Stimulated activated CD4-positive, alpha-beta T cell treated with anti-CD3 and anti-CD28 coated beads, Interleukin-15, amount 100 ng/mL, for 24 hours (primary cell): Measurements from ENCODE around the gene SHISA5.
A peak's percentile ranks its signal among the peaks of the same experiment; 100 is the strongest.
"Not testable (repeated sequence)": the region's sequence is repeated elsewhere in the genome, so short reads cannot be mapped to it uniquely, and the experiment has no call there.

Source experiments
- DNase-seq: peaks from one replicate; pipeline ENCODE4 v3.0.0-alpha.2; 2020

SHISA5 gene

DNA sequence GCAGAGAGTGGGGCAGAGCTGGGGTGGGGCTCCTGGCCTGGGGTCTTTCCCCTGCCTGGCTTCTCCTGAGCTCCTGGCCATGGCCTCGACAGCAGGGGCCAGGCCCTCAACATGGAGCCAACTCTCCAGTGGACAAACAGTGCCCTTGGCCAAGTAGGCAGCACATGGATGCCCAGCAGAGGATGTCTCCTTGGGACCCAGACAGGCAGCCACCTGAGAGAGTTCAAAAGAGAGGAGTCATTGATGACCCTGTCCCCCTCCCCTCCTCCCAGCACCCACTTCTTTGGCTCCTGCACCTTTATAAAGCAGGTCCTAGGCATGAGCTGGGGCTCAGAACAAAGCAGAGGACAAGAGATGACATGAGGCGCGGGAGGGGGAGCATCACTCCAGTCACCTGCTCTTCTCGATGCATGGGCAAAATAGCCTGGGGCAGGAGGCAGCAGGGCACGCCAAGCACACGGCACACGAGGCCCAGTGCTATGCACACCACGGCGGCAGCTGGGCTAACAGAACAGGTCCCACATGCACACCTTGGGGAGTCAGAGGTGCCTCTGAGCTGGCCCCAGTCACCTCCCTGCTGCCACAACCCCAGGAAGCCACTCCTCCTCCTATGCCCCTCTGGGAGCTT is 27.4 kb downstream of the SHISA5 start:
- no peak for DNase-seq

DNA sequence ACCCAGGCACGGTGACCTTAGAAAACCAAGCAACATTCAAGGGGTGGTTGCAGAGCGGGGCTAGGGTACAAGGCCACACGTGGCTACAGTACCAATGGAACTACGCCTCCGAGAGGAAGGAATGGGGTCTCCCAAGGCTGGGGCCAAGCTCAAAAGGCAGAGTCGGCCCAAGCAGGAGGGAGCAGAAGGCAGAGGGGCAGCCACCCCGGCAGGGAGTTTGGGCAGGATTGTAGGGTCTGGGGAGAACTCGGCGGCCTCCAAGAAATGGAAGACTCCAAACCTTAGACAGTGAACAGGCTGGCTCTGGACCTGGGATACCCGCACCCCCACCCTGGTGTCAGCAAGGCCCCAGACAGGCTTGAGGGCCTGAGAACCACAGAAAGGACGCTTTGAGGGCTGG is 28.8 kb downstream of the SHISA5 start:
- no peak for DNase-seq

DNA sequence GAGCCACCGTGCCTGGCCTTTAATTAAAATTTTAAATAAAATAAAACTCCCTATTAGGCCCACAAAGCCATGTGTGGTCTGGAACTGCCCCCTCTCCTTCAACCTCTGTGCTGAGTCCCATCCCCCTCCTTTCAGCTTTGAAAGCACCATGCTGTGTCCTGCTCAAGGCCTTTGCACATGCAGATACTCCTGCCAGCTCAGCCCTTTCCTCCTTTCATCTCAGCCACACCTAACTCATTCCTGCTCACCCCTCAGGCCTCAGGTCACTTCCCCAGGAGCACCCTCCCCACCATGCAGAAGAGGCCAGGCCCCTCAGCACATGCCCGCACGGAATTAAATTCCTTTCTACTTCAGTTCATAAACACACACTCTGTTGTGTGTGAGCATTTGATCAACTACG is 29.4 kb downstream of the SHISA5 start:
- no peak for DNase-seq

DNA sequence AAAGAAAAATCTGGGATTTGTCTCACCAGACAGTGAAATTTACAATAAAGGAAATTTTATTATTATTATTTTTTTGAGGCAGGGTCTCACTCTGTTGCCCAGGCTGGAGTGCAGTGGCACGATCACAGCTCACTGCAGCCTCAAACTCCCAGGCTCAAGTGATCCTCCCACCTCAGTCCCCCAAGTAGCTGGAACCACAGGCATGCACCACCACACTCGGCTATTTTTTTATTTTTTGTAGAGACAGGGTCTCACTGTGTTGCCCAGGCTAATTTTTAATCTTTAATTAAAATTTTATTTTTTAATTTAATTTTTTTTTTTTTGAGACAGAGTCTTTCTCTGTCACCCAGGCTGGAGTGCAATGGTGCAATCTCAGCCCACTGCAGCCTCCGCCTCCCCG is 29.9 kb downstream of the SHISA5 start:
- DNase-seq, result not testable (repeated sequence)

DNA sequence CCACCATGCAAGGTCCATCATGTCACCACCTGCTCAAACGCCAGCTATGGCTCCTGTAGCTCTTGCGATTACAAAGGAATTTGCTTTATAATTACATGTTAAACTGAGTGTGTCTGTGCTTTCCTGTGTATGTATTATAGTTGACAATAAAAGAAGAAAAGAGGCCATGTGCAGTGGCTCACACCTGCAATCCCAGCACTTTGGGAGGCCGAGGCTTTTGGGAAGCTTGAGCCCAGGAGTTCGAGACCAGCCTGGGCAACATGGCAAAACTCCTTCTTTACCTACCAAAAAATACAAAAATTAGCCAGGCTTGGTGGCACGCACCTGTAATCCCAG is 30.4 kb downstream of the SHISA5 start:
- DNase-seq, result no peak

DNA sequence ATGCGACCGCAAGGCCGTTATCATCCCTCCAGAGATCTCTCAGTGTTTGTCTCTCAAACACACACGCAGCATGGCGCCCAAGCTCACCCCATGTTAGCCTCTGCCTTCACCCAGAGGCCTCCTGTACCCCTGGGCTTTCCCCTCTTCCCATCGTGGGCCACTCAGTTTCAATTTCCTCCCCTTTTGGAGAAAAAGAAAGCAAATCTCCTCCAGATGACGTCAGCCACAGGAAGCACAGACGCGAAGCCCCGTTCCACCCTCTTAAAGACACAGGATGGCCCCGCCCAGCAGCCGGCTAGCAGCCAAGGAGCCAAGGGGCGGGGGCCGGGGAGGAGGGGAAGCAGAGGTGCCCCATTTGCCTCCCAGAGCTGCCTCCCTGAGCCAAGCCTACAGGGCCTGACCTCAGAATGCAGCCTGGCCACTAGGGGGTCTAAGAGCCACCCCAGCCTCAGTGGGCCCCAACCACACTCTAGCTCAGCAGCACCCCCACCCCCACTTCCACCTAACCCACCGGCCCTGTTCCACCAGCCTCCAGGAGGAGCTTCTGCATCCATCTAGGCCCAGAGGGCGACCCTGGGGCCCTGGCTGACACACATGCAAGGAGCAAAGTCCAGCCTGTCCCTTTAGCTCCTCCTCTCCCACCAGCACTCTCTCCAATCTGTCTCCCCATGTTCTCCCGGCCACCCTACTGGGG is 30.9 kb downstream of the SHISA5 start:
- peak; percentile 98 for DNase-seq

DNA sequence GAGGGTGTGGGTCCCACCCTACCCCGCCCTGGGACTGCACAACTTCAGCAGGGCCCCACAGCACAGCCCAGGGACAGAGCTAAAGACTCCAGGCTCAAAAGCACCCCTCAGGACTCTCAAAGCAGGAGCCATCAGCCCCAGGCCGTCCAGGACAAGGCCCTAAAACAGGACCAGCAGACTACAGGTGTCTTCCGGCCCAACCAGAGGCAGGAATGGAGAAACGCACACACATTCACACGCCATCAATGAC is 31.4 kb downstream of the SHISA5 start:
- DNase-seq, result no peak

DNA sequence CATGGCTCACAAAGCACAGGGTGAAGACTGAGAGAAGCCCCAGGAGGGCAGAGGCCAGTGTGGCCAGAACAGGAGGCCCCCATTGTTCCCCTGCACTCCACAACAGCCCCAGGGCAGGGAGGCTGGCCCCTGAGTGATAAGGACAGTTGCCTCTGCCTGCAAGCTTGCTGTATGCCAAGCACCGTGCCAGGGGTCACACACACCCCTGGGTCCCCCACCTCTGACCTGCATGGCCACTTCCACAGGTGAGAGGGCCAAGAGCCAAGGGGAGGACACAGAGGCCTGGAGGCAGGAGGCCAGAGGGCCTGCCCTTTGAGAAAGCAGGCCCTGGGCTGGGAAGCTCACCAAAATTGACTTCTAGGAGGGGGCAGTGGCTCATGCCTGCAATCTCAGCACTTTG is 33.7 kb downstream of the SHISA5 start:
- DNase-seq, result no peak

DNA sequence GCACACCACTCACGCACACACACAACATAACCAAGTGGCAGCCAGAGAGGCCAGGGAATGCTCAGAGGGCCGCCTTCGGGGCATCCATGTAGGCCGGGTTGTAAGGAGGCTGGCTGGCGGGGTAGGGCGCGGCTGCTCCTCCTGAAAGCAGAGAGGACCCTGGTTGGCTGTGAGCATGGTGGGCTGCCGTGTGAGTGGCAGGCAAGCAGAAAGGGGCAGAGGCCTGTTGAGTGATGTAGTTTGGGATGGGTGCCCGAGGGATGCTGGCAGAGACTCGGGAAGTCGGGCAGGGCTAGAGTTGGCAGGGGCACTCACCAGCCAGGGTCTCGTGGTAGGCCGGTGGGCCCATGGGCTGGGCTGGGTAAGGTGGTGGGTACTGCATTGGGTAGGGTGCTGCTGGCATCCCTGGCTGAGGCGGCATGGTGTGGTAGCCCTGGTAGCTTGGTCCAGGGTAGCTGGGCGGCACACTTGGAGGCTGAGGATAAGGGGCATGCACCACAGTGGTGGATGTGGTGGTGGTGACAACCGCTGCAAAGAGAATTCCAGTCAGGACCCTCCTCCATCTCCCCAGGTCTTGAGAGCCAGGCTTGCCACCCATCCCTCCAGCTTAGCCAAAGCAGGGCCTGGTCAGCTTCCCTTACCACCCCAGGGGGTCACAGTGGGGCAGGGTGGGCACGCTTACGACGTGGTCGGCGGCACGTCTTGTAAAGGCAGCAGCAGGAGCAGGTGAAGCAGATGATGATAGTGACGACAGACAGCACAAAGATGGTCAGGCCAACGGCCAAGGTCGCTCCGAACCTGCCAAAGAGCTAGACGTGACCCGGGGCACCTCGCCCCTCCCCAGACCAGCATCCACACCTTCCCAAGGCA is 34.7 kb downstream of the SHISA5 start:
- DNase-seq, result no peak

DNA sequence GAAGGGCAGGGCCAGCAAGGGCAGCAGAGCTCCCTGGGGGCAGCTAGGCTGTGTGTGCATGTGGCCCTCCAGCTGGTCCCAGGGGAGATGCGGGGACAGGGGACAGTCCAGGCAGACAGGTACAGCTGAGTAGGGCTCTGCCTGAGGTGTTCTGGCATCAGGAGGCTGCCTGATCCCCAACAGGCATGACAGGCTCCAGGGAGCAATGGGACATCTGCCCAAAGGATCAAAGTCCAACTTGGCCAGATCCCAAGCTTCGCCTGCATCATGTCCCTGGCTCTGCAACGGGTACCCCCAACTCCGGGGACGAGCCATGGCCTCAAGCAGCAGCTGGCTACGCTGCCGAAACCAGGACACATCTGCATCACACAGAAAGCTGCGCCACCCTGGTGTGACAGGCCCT is 35.6 kb downstream of the SHISA5 start:
- DNase-seq, result no peak

DNA sequence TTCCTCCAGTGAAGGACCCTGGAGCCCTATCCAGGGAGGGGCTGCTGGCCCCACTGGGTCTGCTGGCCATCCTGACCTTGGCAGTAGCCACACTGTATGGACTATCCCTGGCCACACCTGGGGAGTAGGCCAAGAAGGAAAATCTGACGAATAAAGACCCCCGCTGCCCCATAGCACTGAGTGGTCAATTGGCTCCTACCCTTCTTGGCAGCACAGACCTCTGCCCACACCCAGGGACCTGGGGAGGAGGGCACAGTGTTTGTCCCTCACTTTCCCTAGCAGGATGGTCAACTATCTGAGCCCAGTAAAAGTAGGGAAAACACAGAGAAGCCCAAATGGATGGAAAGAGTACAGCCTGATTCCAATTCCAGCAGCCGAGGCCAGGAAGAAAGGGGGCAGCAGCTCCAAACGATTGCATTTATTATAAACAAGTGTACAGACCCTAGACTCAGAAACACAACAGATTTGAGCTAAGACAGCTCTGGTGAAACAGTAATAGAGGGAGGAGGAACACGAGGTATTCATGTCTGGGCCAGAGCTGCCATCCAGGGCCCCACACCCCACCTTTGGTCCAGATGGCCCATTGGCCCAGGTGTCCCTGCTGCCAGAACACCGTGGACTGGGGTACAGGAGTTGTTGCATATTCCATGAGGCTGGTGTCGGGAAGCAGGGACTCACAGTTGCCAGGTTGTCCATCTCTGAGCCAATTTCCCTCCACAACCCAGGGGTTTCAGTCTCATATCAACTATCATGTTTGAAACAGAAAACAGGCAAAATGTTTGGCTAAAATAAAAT is 36.3 kb downstream of the SHISA5 start:
- no peak for DNase-seq

DNA sequence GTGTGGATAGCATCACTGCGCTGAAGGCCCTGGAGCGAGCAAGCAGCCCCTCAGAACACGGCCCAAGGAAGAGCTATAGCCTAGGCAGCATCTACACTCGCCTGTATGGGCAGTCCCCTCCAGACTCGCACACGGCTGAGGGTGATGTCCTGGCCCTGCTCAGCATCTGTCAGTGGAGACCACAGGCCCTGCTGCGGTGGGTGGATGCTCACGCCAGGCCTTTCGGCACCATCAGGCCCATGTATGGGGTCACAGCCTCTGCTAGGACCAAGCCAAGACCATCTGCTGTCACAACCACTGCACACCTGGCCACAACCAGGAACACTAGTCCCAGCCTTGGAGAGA is 36.9 kb downstream of the SHISA5 start:
- DNase-seq, result no peak

DNA sequence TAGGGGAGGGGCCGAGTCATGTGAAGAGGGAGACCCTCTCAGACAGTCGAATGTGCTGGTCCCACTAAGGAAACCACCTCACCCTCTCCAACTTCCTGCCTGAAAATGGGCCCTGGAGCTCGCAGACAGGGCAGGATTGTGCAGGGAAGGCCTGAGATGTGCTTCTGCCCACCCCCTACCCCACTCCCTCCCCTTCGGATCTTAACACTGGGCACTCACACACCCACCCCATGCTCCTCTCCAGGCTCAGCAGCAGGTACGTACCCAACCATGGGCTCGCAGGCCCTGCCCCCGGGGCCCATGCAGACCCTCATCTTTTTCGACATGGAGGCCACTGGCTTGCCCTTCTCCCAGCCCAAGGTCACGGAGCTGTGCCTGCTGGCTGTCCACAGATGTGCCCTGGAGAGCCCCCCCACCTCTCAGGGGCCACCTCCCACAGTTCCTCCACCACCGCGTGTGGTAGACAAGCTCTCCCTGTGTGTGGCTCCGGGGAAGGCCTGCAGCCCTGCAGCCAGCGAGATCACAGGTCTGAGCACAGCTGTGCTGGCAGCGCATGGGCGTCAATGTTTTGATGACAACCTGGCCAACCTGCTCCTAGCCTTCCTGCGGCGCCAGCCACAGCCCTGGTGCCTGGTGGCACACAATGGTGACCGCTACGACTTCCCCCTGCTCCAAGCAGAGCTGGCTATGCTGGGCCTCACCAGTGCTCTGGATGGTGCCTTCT is 37.4 kb downstream of the SHISA5 start:
- peak; percentile 55 for DNase-seq

DNA sequence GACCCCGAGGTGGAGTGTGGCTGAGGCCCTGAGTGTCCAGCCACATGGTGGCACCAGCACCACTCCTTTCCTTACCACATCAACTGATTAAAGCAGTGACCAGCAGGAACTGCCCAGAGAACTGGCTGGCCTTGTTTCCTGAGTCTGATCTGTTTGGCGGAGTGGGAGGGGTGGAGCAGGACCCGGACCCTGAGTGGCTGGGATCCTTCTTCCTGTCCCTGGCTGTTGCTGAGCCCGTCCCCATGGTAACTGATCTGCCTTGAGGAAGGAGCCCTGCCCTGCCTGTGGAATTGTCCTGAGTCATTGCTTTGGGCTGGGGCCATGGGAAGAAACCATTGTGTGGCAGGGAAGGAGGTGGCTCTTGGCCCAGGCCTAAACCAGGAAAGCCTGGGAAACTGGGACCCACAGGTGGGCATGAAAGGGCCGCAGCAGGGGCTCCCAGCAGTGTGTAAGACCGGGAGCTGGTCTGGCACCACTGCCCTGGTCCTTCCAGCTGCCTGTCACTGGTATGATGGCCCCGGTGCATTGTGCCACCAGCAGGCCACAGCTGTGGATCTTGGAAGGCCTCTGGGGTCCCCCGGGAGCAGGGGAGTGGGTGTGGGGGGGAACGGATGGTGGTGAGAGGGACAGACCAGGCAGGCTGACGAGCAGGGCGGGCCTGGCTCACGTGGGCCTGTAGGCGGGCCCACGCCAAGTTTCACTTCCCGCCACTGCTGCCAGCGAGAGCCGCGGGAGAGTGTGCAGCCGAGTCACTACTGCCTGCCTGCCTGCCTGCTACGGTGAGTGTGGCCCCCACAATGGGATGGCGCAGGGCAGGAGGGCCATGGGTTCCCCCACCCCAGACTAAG is 38.2 kb downstream of the SHISA5 start:
- DNase-seq, result peak; percentile 88

DNA sequence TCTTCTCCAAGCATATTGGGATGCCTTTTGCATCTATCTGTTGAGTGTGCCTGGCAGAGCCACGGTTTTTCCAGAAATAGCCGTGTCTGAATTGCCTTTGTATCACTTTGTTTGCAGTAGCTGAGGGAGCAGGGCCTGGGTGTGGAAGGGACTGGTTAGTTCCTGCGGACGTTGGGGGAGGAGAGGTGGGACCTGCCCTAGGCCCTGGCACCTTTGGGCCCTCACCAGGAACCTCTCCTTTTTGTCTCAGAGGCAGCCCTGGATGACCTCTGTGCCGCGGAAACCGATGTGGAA is 38.8 kb downstream of the SHISA5 start:
- DNase-seq, result no peak

DNA sequence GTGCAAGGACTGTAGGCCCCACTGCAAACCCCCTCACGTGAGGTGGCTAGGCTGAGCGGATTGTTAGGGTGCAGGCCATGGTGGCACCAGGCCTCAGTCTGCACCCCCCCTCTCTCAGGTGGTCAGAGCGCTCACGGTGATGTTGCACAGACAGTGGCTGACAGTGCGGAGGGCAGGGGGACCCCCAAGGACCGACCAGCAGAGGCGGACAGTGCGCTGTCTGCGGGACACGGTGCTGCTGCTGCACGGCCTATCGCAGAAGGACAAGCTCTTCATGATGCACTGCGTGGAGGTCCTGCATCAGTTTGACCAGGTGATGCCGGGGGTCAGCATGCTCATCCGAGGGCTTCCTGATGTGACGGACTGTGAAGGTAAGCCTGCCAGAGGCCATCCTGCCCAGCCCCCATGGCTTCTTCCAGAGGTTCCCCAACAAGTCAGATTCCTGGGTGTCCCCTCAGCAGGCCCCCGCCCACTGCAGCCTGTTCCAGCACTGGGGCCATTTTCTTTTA is 39.2 kb downstream of the SHISA5 start:
- DNase-seq, result no peak

DNA sequence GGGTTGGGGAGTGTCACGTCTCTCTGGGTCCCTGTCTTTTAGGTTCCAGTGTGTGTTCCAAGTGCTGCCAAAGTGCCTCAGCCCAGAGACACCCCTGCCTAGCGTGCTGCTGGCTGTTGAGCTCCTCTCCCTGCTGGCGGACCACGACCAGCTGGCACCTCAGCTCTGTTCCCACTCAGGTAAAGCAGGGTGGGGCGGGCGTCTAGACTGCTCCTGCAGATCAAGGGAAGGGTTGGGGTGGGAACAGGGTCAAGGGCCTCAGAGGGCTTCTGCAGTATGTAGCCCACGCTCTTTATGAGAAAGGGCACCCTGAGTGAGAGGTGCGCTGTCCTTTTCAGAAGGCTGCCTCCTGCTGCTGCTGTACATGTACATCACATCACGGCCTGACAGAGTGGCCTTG is 40.3 kb downstream of the SHISA5 start:
- no peak for DNase-seq

DNA sequence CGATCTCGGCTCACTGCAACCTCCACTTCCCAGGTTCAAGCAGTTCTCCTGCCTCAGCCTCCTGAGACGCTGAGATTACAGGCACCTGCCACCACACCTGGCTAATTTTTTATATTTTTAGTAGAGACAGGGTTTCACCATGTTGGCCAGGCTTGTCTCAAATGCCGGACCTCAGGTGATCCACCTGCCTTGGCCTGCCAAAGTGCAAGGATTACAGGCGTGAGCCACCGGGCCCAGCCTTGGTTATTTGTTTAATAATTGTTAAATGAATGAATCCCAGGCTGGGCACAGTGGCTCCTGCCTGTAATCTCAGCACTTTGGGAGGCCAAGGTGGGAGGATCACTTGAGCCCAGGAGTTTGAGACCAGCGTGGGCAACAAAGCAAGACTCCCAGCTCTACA is 42.2 kb downstream of the SHISA5 start:
- DNase-seq, result not testable (repeated sequence)

DNA sequence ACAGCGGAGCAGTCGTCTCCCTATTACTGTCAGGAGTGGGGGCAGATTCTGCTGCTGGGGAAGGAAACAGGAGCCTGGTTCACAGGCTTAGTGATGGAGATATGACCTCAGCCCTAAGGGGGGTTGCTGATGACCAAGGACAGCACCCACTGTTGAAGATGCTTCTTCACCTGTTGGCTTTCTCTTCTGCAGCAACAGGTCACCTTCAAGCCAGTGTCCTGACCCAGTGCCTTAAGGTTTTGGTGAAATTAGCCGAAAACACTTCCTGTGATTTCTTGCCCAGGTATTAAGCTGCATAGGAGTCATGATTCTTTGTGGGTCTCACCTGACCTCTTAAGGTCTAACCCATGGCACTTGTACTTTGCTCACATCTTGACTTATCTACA is 43.5 kb downstream of the SHISA5 start:
- DNase-seq, result no peak

DNA sequence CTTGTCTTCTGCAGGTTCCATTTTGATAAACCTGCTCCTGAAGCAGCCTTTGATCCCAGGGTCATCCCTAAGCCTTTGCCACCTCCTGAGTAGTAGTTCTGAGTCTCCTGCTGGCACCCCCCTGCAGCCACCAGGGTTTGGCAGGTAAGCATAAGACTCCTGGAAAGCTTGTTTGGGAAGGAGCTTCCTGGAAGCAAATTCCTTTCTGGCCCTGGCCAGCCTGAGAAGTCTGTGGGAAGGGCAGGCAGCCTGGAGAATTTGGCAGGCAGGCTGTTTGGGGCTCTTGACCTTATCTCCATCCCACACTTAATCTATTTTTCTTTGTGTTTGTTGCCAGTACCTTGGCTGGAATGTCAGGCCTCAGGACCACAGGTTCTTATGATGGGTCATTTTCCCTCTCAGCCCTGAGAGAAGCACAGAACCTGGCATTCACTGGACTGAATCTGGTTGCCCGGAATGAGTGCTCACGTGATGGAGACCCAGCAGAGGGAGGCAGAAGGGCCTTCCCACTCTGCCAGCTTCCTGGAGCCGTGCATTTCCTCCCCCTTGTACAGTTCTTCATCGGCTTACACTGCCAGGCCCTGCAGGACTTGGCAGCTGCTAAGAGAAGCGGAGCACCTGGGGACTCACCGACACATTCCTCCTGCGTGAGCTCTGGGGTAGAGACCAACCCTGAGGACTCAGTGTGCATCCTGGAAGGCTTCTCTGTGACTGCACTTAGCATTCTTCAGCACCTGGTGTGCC is 44.0 kb downstream of the SHISA5 start:
- DNase-seq, result no peak

DNA sequence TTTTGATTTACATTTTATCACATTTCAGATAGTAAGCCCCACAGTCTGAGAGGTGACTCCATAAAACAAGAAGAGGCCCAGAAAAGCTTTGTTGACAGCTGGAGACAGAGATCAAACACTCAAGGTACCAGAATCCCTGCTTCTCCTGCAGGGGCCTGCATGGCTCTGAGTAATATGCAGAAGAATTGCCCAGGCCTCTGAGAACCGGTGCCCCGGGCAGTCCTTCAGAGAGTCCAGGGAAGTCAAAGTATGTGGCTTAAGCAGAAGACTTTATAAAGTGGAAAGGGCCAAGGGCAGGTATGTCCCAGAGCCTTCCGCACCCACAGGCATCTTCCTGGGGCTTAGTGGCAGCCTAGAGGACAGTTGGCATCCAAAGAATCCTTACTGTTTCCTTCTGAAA is 44.6 kb downstream of the SHISA5 start:
- no peak for DNase-seq
